MM.1S (cell line): Measurements from ENCODE around the gene HRAS.

Experiments
- CTCF ChIP-seq: fragments of 300-600 bp; sonication (generic); IDR thresholded peaks from 2 replicates; pipeline ENCODE4 v1.5.1; 2016; ENCODE audit warnings: antibody characterized with exemption, low read length, mixed read lengths
- EZH2 ChIP-seq: fragments of 300-600 bp; sonication (generic); optimal IDR thresholded peaks from 2 replicates; pipeline ENCODE3; 2017; ENCODE audit warnings: low read depth, mild to moderate bottlenecking, antibody characterized with exemption, low read length, mixed read lengths
- EZH2phosphoT487 ChIP-seq: fragments of 300-600 bp; sonication (generic); IDR thresholded peaks from 2 replicates; pipeline ENCODE4 v1.6.1; 2018; ENCODE audit warnings: antibody characterized with exemption, low read length

GRCh38 chr11:520428-521176 lies 14.8 kb downstream of the HRAS start:
- TF ChIP-seq CTCF (no peak), EZH2 (no peak), EZH2phosphoT487 (no peak)
